Measurements from ENCODE around the gene FPR2. TPM values are rescaled to one million over a fixed set of nuclear protein-coding genes. Genes with fewer than 3 reads are reported as not detected.
"Not testable (repeated sequence)": the region's sequence is repeated elsewhere in the genome, so short reads cannot be mapped to it uniquely, and the experiment has no call there.

FPR2 gene
- total and polyA plus RNA-seq, 2 of the 13 experiments (the other 11 are each of a cell fraction or from before 2014, with no cell fraction given), result not detected

- peak; percentile 57 for TF ChIP-seq PAXIP1 (CRISPR knock-in tag; conservative IDR thresholded peaks at IDR 0.05)
- peak; percentile 91 for TF ChIP-seq SALL1 (CRISPR knock-in tag; IDR thresholded peaks at IDR 0.05)
- TF ChIP-seq FOXA3 (CRISPR knock-in tag; IDR thresholded peaks at IDR 0.05), result peak; percentile 70
- TF ChIP-seq PATZ1 (CRISPR knock-in tag; IDR thresholded peaks at IDR 0.05), result peak; percentile 39; the same call in 1 of the 2 replicates
- peak; percentile 27; the same call in 1 of the 2 replicates for TF ChIP-seq THAP11 (CRISPR knock-in tag; IDR thresholded peaks at IDR 0.05)
- TF ChIP-seq FOXP4 (CRISPR knock-in tag; IDR thresholded peaks at IDR 0.05), result peak; percentile 83
- TF ChIP-seq RXRB (CRISPR knock-in tag; IDR thresholded peaks at IDR 0.05; ENCODE audit: borderline replicate concordance), result peak; percentile 62; the same call in 1 of the 2 replicates
- TF ChIP-seq NR2F6 (IDR thresholded peaks at IDR 0.05), result peak; percentile 43; the same call in 1 of the 2 replicates
- TF ChIP-seq NR2F6 (CRISPR knock-in tag; IDR thresholded peaks at IDR 0.05); FOXP1 (IDR thresholded peaks at IDR 0.05): not testable (repeated sequence)
- TF ChIP-seq ZNF574 (CRISPR knock-in tag; IDR thresholded peaks at IDR 0.05), result 0 out of 2 replicates have a peak, but pooled peaks have one; percentile 44
- TF ChIP-seq SOX5 (CRISPR knock-in tag; IDR thresholded peaks at IDR 0.05; ENCODE audit: borderline replicate concordance), result peak; percentile 55; the same call in 1 of the 2 replicates
- peak; percentile 91 for TF ChIP-seq HOMEZ (CRISPR knock-in tag; IDR thresholded peaks at IDR 0.05; ENCODE audit: low read depth)
- peak; percentile 43; the same call in 1 of the 2 replicates for TF ChIP-seq DPF2 (CRISPR knock-in tag; IDR thresholded peaks at IDR 0.05; ENCODE audit: borderline replicate concordance, low read depth)
- peak; percentile 98 for TF ChIP-seq ZBTB20 (CRISPR knock-in tag; IDR thresholded peaks at IDR 0.05; ENCODE audit: borderline replicate concordance, low read depth)
- TF ChIP-seq FOXP1 (CRISPR knock-in tag; IDR thresholded peaks at IDR 0.05), result peak; percentile 71
- TF ChIP-seq HNF4A (CRISPR knock-in tag; IDR thresholded peaks at IDR 0.05), result peak; percentile 41; the same call in 1 of the 2 replicates
These were observed 43.8 kb downstream of the FPR2 start (continued) for GRCh38 chr19:51804789-51805188.

All from HepG2 (cell line).